B cell (primary cell): ENCODE measurements around the gene PLCB1.

ENCODE experiments used
- CTCF ChIP-seq: fragments of 200-600 bp; IDR thresholded peaks from one replicate; pipeline ENCODE4 v1.8.0; 2022; ENCODE audit warnings: antibody characterized with exemption, mild to moderate bottlenecking
- EZH2 ChIP-seq: IDR thresholded peaks from 2 replicates; pipeline ENCODE4 v1.6.1; 2012; ENCODE audit warnings: borderline replicate concordance, low read depth, mild to moderate bottlenecking, moderate library complexity, low read length; ENCODE audit not compliant: insufficient read depth, poor library complexity, severe bottlenecking

- TF ChIP-seq CTCF (no peak), EZH2 (no peak)
Observed at GRCh38 chr20:8914421-8914820, 782.4 kb downstream of the PLCB1 start.
